Measurements from ENCODE around the gene TMEM132C.

- TF ChIP-seq POLR2A (IDR thresholded peaks at IDR 0.05) (no peak), EP300 (IDR thresholded peaks at IDR 0.05) (no peak), CTCF (IDR thresholded peaks at IDR 0.05) (no peak), POLR2AphosphoS5 (IDR thresholded peaks at IDR 0.05) (no peak)
Observed at GRCh38 chr12:128338386-128339125, 71.6 kb downstream of the TMEM132C start.

All from sigmoid colon (tissue), 4 donors.